Subcutaneous abdominal adipose tissue (tissue), 5 donors: ENCODE results near the gene CREB1.

Source experiments
- H3K27ac ChIP-seq: one replicate; pipeline ENCODE4 v1.7.0; 2013; ENCODE audit warnings: low read depth, mild to moderate bottlenecking, inconsistent platforms, low read length, moderate library complexity
- H3K27me3 ChIP-seq, 5 donors: one replicate each; pipeline ENCODE4 v1.7.0; 2013; ENCODE audit warnings: low read length in 5 of 5, inconsistent platforms in 1 of 5; ENCODE audit not compliant: control insufficient read depth in 5 of 5, insufficient read depth in 4 of 5
- H3K36me3 ChIP-seq, 5 donors: one replicate each; pipeline ENCODE4 v1.7.0; 2013; ENCODE audit warnings: low read length in 5 of 5; ENCODE audit not compliant: control insufficient read depth in 5 of 5, insufficient read depth in 5 of 5
- H3K4me1 ChIP-seq, 5 donors: one replicate each; pipeline ENCODE4 v1.7.0; 2013; ENCODE audit warnings: low read length in 5 of 5, mild to moderate bottlenecking in 3 of 5, moderate library complexity in 1 of 5; ENCODE audit not compliant: control insufficient read depth in 5 of 5, insufficient read depth in 5 of 5
- H3K4me3 ChIP-seq, 5 donors: one replicate each; pipeline ENCODE4 v1.7.0; 2013; ENCODE audit warnings: low read length in 5 of 5, low read depth in 1 of 5
- H3K9ac ChIP-seq, 5 donors: one replicate each; pipeline ENCODE4 v1.7.0; 2013; ENCODE audit warnings: low read length in 5 of 5, mild to moderate bottlenecking in 4 of 5, moderate library complexity in 3 of 5
- H3K9me3 ChIP-seq, 5 donors: one replicate each; pipeline ENCODE4 v1.7.0; 2013; ENCODE audit warnings: low read length in 5 of 5; ENCODE audit not compliant: control insufficient read depth in 5 of 5
- donor health status: healthy.
- donor health status: healthy.
- donor health status: healthy.
- donor health status: healthy.
- donor health status: healthy.

Gene CREB1

DNA sequence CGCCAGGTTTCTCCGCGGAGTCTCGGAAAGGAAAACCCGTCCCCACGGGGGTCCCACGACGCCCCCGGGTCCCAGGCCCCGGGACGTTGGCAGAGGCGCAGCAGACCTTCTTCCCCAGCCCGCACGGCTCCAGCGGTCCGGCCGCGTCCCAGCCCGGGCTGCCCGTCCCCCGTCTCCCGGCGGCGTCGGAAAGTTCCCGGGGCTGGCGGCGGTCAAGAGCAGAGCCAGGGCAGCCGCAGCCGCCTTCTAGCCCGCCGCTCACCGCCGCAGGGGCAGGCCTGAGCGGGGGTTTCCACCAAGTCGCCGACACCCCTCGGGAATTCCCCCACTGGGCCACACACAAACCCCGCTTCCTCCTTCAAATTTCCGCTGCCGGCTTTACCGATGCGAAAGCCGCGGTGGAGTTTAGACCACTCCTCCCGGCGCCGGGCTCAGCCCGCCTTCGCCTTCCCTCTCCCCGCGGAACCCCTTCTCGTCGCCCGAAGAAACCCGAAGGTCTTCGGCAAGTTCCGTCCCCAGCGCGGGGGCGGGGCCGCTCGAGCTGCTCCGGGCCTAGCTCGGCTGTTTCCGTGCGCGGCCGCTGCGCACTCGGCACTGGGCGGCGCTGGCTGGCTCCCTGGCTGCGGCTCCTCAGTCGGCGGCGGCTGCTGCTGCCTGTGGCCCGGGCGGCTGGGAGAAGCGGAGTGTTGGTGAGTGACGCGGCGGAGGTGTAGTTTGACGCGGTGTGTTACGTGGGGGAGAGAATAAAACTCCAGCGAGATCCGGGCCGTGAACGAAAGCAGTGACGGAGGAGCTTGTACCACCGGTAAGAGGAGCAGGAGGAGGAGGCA, at the start of gene CREB1:
Gene CREB1 (plus strand): TSS at position 633 of the 830 bp plus-strand sequence. CDS start 25,674 bp downstream, outside the sequence.
- peak within 1 kb of the TSS; percentile 99 for H3K27ac ChIP-seq

DNA sequence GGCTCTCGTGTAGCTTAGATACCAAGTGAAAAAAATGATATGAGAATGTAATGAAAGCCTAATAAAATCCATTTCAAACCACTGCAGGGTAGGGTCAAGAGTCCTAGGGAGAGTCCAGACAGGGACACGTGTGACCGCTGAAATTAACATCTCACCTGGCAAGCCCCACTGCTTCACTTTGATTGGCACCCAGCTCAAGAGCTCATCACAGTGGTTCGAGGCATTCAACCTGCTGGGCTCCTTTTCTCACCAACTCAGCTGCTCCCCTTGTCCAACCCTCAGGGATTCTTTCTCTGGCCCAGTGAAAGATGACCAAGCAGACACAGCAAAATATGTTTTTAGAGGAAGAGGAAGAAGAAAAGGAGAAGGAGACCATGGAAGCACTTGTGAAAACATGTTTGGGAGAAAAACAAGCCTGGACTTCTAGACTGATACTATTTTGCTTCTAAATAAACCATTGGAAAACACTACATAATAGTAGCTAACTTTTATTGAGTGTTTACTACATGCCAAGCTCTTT, 49.2 kb upstream of the CREB1 start:
- Histone ChIP-seq H3K4me1 (peaks cover 0 to 10% (median 5%) of the 10 kb centered on the region in 5 donors), H3K27ac (no peak overlapping the region), H3K9ac (no peak overlapping the region), H3K4me3 (no peak overlapping the region), H3K27me3 (no peaks in the 10 kb centered on the region), H3K9me3 (no peaks in the 10 kb centered on the region), H3K36me3 (no peaks in the 10 kb centered on the region)

More for the DNA sequence above, at the start of gene CREB1:
- no peaks in the 10 kb centered on the region for H3K9me3 ChIP-seq
- H3K9ac ChIP-seq: peak within 1 kb of the TSS; percentile 94 to 100 (median 99)
- H3K4me1 ChIP-seq: peaks cover 0 to 43% (median 34%) of the 10 kb centered on the region in 5 donors
- H3K27me3 ChIP-seq: no peaks in the 10 kb centered on the region
- no peaks in the 10 kb centered on the region for H3K36me3 ChIP-seq
- H3K4me3 ChIP-seq: peak within 1 kb of the TSS; percentile 81 to 99 (median 98)

DNA sequence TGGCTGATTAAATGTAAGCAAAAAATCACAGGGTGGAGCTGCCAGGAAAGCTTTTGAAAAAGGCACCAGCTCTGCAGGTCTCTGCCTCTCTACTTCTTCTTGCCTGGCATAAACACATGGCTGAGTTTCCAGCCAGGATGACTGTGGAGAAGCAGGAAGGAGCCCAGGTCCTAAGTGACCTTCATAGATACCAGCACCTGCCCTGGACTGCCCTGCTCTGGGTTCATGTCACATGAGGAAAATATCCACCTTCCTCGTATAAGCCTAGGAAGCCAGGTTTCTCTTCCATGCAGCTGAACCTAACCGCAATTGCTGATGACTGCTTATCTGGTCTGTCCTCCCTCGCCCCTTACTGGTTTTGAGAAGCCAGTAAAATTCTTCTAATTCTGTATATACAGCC, 47.8 kb upstream of the CREB1 start:
- Histone ChIP-seq H3K4me1 (peaks cover 0 to 5% (median 4%) of the 10 kb centered on the region in 5 donors), H3K9ac (no peak overlapping the region), H3K27me3 (no peaks in the 10 kb centered on the region), H3K36me3 (no peaks in the 10 kb centered on the region), H3K4me3 (no peak overlapping the region), H3K9me3 (no peaks in the 10 kb centered on the region), H3K27ac (no peak overlapping the region)

DNA sequence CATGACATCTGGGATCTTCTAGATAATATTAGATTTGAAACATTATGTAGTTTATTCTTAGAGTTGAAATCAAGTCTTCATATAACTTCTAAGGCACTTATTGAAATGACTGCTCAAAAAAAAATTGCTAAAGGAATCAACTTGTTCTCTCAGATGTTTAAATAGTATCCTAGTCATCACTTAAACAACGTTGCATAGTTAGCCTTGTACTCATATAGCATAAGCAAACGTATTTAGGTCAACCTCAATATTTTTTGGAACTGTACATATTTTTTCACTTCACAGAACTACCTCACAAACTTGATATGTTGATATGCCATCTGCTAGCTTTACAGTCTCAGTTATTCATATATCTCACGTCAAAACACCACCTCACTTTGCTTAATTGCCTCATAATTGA, 47.1 kb upstream of the CREB1 start:
- no peak overlapping the region for H3K4me3 ChIP-seq
- H3K36me3 ChIP-seq: no peaks in the 10 kb centered on the region
- H3K27ac ChIP-seq: no peak overlapping the region
- H3K27me3 ChIP-seq: no peaks in the 10 kb centered on the region
- H3K9me3 ChIP-seq: no peaks in the 10 kb centered on the region
- no peak overlapping the region for H3K9ac ChIP-seq
- peaks cover 0 to 5% (median 4%) of the 10 kb centered on the region in 5 donors for H3K4me1 ChIP-seq

DNA sequence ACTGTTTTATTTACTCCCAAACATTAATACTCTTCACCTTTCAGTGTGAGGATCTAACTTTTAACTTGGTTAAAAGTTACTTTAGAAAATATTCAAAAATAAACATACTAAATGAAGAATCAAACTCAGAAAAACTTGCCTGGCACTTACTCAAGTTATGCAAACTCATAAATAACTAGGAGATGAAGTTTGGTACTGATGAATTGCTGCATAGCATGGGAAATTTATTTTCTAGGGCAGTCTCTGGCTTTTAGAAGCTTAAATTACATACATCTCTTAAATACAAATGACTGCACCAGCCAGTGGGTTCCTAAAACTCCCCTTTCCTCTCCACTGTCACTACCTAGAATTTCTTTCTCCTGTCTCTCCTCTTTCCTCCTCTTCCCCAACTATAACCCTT, 46.7 kb upstream of the CREB1 start:
- no peak overlapping the region for H3K9ac ChIP-seq
- H3K36me3 ChIP-seq: no peaks in the 10 kb centered on the region
- peaks cover 0 to 5% (median 4%) of the 10 kb centered on the region in 5 donors for H3K4me1 ChIP-seq
- H3K27me3 ChIP-seq: no peaks in the 10 kb centered on the region
- no peak overlapping the region for H3K4me3 ChIP-seq
- H3K27ac ChIP-seq: no peak overlapping the region
- no peaks in the 10 kb centered on the region for H3K9me3 ChIP-seq

DNA sequence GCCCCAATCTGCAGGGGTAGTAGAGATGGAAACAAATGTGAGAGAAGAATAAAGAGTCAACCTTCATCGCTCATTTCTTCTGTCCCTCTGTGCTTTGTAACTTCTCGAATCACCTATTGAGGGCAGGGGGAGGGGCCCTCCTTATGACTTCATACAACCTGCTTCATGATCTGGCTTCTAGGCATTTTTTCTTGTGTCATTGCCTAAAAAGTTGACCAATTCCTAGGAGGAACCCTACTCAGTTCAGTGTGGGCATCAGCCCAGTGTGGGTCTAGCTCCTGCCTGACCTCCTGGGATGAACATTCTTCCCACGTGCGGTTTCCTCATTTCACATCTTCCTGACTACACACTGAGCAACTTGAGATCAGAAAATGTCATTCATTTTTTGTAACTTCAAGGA, 46.3 kb upstream of the CREB1 start:
- H3K36me3 ChIP-seq: no peaks in the 10 kb centered on the region
- H3K4me1 ChIP-seq: peaks cover 0 to 5% (median 4%) of the 10 kb centered on the region in 5 donors
- no peaks in the 10 kb centered on the region for H3K27me3 ChIP-seq
- no peak overlapping the region for H3K4me3 ChIP-seq
- H3K9ac ChIP-seq: no peak overlapping the region
- H3K27ac ChIP-seq: no peak overlapping the region
- H3K9me3 ChIP-seq: no peaks in the 10 kb centered on the region

DNA sequence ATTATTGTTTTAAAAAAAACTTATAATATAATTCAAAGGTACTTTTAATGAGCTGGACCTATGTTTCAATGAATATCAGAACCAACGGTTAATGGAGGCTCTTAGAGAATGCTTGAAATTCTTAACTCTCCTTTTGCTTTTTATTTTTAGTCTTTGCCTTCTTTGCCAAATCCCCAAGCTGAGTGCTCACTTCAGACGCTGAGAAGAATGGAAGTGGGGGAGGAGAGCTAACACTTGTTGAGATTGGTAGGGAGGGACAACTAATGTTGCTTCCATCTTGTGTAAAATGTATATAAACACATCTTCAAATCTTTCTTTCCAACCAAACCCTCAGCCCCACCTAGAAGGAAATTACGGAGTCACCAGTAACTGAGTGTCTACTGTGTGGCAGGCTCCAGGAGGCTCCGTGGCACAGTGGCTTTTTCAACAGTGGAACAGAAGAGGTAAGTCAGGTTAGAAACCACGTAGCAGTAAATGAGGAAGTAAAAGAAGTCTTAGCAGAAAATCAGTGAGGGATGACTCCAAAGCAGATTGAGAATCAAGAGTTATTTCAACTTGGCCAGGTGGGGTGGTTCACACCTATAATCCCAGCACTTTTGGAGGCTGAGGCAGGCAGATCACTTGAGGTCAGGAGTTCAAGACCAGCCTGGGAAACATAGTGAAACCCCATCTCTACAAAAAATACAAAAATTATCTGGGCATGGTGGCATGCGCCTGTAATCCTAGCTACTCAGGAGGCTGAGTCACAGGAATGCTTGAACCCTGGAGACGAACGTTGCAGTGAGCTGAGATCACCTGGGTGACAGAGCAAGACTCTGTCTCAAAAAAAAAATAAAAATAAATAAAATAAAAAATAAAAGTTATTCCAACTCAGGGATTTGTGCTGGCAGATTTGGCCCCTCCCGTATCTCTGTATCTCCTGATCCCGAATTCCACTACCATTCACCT, 45.0 kb upstream of the CREB1 start:
- Histone ChIP-seq H3K4me3 (no peak overlapping the region), H3K27ac (no peak overlapping the region), H3K36me3 (no peaks in the 10 kb centered on the region), H3K27me3 (no peaks in the 10 kb centered on the region), H3K9me3 (no peaks in the 10 kb centered on the region), H3K9ac (no peak overlapping the region), H3K4me1 (peaks cover 0 to 5% (median 0%) of the 10 kb centered on the region in 5 donors)

DNA sequence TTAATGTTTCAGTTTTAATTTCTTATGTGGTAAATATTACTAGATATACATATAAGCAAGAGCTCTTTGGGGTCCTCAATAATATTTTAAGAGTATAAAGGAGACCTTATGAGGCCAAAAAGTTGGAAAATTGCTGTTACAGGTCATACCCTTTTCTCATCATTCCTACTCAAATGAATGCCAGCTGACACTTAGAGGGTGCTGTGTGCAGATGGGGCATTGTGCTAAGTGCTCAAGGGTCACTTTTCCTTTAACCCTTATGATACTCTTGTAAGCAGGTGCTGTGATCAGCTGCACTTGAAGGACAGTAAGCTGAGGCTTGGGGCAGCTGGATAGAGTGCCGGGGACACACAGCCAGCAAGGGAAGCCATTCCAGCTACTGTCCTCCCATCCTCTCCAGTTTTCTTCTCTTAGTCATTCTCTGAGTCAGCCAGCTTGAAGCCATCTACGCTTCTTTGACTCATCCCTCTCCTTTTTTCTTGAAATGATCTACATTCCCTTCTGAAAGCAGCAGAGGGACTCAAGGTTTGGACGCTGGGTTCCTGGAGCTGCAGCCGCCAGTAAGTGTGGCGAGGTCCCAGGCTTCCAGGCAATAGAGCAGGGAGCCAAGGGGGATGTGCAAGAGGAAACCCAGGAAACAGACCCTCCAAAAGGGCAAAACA, 42.0 kb upstream of the CREB1 start:
- Histone ChIP-seq H3K9ac (no peak overlapping the region), H3K27ac (no peak overlapping the region), H3K27me3 (no peaks in the 10 kb centered on the region), H3K9me3 (no peaks in the 10 kb centered on the region), H3K4me3 (no peak overlapping the region), H3K4me1 (no peaks in the 10 kb centered on the region), H3K36me3 (no peaks in the 10 kb centered on the region)

DNA sequence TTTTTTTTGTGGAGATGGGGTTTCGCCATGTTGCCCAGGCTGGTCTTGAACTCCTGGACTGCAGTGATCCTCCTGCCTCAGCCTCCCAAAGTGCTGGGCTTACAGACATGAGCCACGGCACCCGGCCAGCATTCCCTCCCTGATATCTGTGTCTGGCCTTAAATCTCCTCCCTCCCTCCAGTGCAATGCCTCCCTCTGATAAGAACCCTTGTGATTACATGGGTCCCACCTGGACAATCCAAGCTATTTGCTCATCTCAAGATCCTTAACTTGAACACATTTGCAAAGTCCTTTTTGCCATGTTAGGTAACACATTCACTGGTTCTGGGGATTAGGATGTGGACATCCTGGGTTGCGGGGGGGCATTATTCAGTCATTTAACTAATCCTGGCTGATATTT, 40.5 kb upstream of the CREB1 start:
- no peaks in the 10 kb centered on the region for H3K27me3 ChIP-seq
- H3K27ac ChIP-seq: no peak overlapping the region
- H3K9me3 ChIP-seq: no peaks in the 10 kb centered on the region
- no peak overlapping the region for H3K9ac ChIP-seq
- no peak overlapping the region for H3K4me3 ChIP-seq
- H3K36me3 ChIP-seq: no peaks in the 10 kb centered on the region
- H3K4me1 ChIP-seq: no peaks in the 10 kb centered on the region
